Upper lobe of left lung (tissue), 6 donors: ENCODE results near the gene AMIGO1. TPM values are rescaled to one million over a fixed set of nuclear protein-coding genes. Genes with fewer than 3 reads are reported as not detected.

ENCODE experiments used
- ATAC-seq, 2 donors: fragments of 200-7000 bp; cut with Tn5 transposase; one replicate each; pipeline ENCODE4 v1.9.1; 2022; ENCODE audit warnings: mild to moderate bottlenecking in 2 of 2, moderate library complexity in 2 of 2; ENCODE audit not compliant: low FRiP score in 2 of 2
- DNase-seq, 2 donors: peaks; one replicate each; pipeline ENCODE4 v3.0.0-alpha.2; 2019 to 2020
- H3K27ac ChIP-seq, 4 donors: fragments of 200-600 bp; sonication (generic); one replicate each; pipeline ENCODE4 v1.5.1; 2016 to 2019
- H3K27me3 ChIP-seq, 4 donors: fragments of 200-600 bp; sonication (generic); one replicate each; pipeline ENCODE4 v1.5.1; 2017 to 2019
- H3K36me3 ChIP-seq, 4 donors: fragments of 200-600 bp; sonication (generic); one replicate each; pipeline ENCODE4 v1.5.1; 2016 to 2019
- H3K4me1 ChIP-seq, 4 donors: fragments of 200-600 bp; sonication (generic); one replicate each; pipeline ENCODE4 v1.5.1; 2018 to 2019
- H3K4me3 ChIP-seq, 4 donors: fragments of 200-600 bp; sonication (generic); one replicate each; pipeline ENCODE4 v1.5.1; 2017 to 2019; ENCODE audit warnings: mild to moderate bottlenecking in 2 of 4, moderate library complexity in 1 of 4
- H3K9me3 ChIP-seq, 4 donors: fragments of 200-600 bp; sonication (generic); one replicate each; pipeline ENCODE4 v1.5.1; 2018 to 2019
- CTCF ChIP-seq, 6 experiments: fragments of 450-650 bp in 4 of 6; fragments of 200-600 bp in 2 of 6; sonication (generic) in 2 of 6; IDR thresholded peaks; one replicate each; pipeline ENCODE4 v1.5.1; 2016 to 2019; ENCODE audit warnings: antibody characterized with exemption in 6 of 6
- EP300 ChIP-seq, 4 donors: sonication (generic); formaldehyde crosslinking; IDR thresholded peaks; one replicate each; pipeline ENCODE4 v1.5.1; 2017; ENCODE audit warnings: antibody characterized with exemption in 4 of 4, control low read depth in 2 of 4
- POLR2A ChIP-seq, 4 donors: fragments of 450-650 bp; IDR thresholded peaks; one replicate each; pipeline ENCODE4 v1.5.1; 2016 to 2017; ENCODE audit warnings: antibody characterized with exemption in 4 of 4, mild to moderate bottlenecking in 2 of 4
- POLR2AphosphoS5 ChIP-seq, 2 donors: sonication (generic); formaldehyde crosslinking; IDR thresholded peaks; one replicate each; pipeline ENCODE4 v1.5.1; 2017; ENCODE audit warnings: antibody characterized with exemption in 2 of 2
- WGBS, 2 donors: methylation state at CpG; one replicate each; pipeline ENCODE4 v1.1.5; 2017 to 2018; 5-methylcytosine and 5-hydroxymethylcytosine counted together
- total RNA-seq, 6 donors: library from RNA; depleted of rRNA in 4 of 6; stranded (reverse); fragments of >200 nt in 4 of 6; gene quantifications; one replicate each; pipeline versions ENCODE4 v1.1.0 to v1.2.1, GENCODE V29; 2016 to 2021
- donor health status: DM: no; HTN: no; CAD: no; lungs with moderate emphysema.
- donor health status: DM: no; HTN: yes; CAD: no; lungs with severe emphysema.

Gene AMIGO1
- total RNA-seq, 6 donors from 2014 or later = 1.0 to 11.8 (median 8.3) TPM

DNA sequence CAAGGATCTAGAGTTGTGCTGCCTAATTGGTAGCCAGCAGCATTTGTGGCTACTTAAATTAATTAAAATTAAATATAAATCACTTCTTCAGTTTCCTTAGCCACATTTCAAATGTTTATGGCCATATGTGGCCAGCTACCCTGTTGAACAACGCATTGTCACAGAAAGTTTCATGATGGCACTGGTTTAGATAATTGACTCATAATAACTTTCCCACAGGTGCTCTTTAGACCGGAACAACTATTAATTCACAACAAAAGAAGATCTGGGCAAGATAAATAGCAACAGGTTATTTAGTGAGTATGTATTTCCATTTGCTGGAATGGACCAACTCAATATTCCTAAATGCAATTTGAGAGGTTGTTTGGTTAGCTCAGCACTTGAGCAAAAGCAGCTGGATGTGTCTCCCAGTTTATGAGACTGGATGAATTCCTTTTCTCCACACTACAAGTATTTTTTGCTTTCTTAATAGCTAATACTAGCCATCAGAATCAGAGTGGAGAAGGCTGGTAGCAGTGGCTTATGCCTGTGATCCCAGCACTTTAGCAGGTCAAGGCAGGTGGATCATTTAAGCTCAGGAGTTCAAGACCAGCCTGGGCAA, 3.7 kb upstream of the AMIGO1 start:
- Histone ChIP-seq H3K9me3 (no peaks in the 10 kb centered on the region), H3K36me3 (no peaks in the 10 kb centered on the region), H3K27me3 (no peaks in the 10 kb centered on the region), H3K4me1 (peaks cover 12 to 23% (median 15%) of the 10 kb centered on the region in 4 donors), H3K4me3 (no peak overlapping the region), H3K27ac (no peak overlapping the region)
- 80 to 86% methylated on average over 2 of the region's 2 CpGs for WGBS, 2 donors
- DNase-seq (no peak), ATAC-seq (no peak)
- no peak for TF ChIP-seq POLR2AphosphoS5 (IDR thresholded peaks at IDR 0.05)

DNA sequence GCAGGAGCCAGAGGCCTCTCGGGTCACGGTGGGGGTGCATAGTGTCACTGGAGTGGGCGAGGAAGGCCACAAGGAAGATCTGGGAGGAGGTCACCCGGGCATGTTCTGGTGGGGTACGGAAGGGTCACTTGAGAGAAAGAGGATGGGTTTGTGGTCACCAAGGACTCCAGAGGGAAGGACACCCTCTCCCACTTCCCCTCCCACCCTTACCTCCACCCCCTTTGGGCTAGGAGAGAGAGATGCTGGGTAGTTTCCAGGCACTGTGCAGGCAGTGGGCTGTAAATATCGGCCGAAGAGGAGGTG, 703 bp downstream of the AMIGO1 start:
- DNase-seq = no peak

GRCh38 chr1:109508001-109508872, 1.3 kb downstream of the AMIGO1 start:
- no peaks in the 10 kb centered on the region for H3K9me3 ChIP-seq
- TF ChIP-seq POLR2AphosphoS5 (IDR thresholded peaks at IDR 0.05) (no peak), POLR2A (IDR thresholded peaks at IDR 0.05) (no peak), CTCF (IDR thresholded peaks at IDR 0.05) (no peak), EP300 (IDR thresholded peaks at IDR 0.05) (no peak)
- H3K4me3 ChIP-seq = peak overlapping the region in 1 of 4 donors; percentile 92
- DNase-seq (peak in 1 of 2 donors; percentile 61), ATAC-seq (no peak)
- no peak overlapping the region for H3K27ac ChIP-seq
- 92 to 93% methylated on average over 15 to 25 of the region's 25 CpGs for WGBS, 2 donors
- no peaks in the 10 kb centered on the region for H3K36me3 ChIP-seq
- no peaks in the 10 kb centered on the region for H3K27me3 ChIP-seq
- peaks cover 12 to 23% (median 17%) of the 10 kb centered on the region in 4 donors for H3K4me1 ChIP-seq

More for the DNA sequence above, 703 bp downstream of the AMIGO1 start:
- no peaks in the 10 kb centered on the region for H3K36me3 ChIP-seq
- no peak for TF ChIP-seq EP300 (IDR thresholded peaks at IDR 0.05)
- no peak for TF ChIP-seq CTCF (IDR thresholded peaks at IDR 0.05)
- no peak for TF ChIP-seq POLR2AphosphoS5 (IDR thresholded peaks at IDR 0.05)
- peak overlapping the region in 3 of 4 donors; percentile 78 to 92 (median 83) for H3K4me3 ChIP-seq
- 65 to 79% methylated on average over 5 of the region's 7 CpGs for WGBS, 2 donors
- H3K27ac ChIP-seq = peak overlapping the region in 1 of 4 donors; percentile 49
- H3K9me3 ChIP-seq = no peaks in the 10 kb centered on the region
- peaks cover 12 to 23% (median 16%) of the 10 kb centered on the region in 4 donors for H3K4me1 ChIP-seq
- no peak for ATAC-seq
- no peaks in the 10 kb centered on the region for H3K27me3 ChIP-seq

DNA sequence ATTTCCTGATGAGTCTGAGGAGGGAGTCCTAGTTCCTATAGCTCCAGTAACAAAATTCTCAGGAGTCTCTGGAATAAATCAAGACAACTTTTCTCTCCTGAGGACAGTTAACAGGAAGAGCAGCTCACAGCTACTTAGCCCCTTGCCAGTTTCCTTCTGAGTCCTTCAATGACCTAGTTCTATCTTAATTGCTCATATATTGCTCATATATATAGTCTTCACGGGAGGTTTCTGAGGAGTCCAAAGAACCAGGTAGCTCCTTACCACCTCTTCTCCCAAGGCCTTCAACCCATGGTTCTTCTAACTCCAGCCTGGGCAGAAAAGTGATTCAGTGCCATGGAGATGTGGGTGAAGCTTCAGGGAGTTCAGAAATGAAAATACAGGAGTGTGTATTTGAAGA, 4.6 kb downstream of the AMIGO1 start:
- Histone ChIP-seq H3K27me3 (no peaks in the 10 kb centered on the region), H3K27ac (peak overlapping the region in 1 of 4 donors; percentile 46), H3K4me3 (no peak overlapping the region), H3K9me3 (no peaks in the 10 kb centered on the region), H3K36me3 (peaks cover 0 to 7% (median 0%) of the 10 kb centered on the region in 4 donors), H3K4me1 (peaks cover 10 to 36% (median 20%) of the 10 kb centered on the region in 4 donors)
- TF ChIP-seq CTCF (IDR thresholded peaks at IDR 0.05) = no peak
- TF ChIP-seq POLR2A (IDR thresholded peaks at IDR 0.05) = no peak
- no peak for TF ChIP-seq EP300 (IDR thresholded peaks at IDR 0.05)
- no peak for TF ChIP-seq POLR2AphosphoS5 (IDR thresholded peaks at IDR 0.05)
- ATAC-seq (no peak), DNase-seq (no peak)
- 91 to 92% methylated on average over 1 of the region's 1 CpG for WGBS, 2 donors

GRCh38 chr1:109503935-109504334, 5.6 kb downstream of the AMIGO1 start:
- Histone ChIP-seq H3K27ac (peak overlapping the region in 2 of 4 donors; percentile 36 to 46), H3K9me3 (no peaks in the 10 kb centered on the region), H3K4me3 (no peak overlapping the region), H3K36me3 (peaks cover 0 to 7% (median 0%) of the 10 kb centered on the region in 4 donors), H3K4me1 (peaks cover 16 to 38% (median 20%) of the 10 kb centered on the region in 4 donors), H3K27me3 (no peaks in the 10 kb centered on the region)
- TF ChIP-seq CTCF (IDR thresholded peaks at IDR 0.05) (no peak), POLR2AphosphoS5 (IDR thresholded peaks at IDR 0.05) (no peak), EP300 (IDR thresholded peaks at IDR 0.05) (no peak), POLR2A (IDR thresholded peaks at IDR 0.05) (no peak)
- no peak for ATAC-seq
- 40 to 47% methylated on average over 5 of the region's 5 CpGs for WGBS, 2 donors
- DNase-seq = no peak
